Cerebellar cortex (tissue), 1 donor: ENCODE measurements around the gene C1QTNF4.
A peak's percentile ranks its signal among the peaks of the same experiment; 100 is the strongest.
"Not testable (repeated sequence)": the region's sequence is repeated elsewhere in the genome, so short reads cannot be mapped to it uniquely, and the experiment has no call there.

Experiments
- DNase-seq: peaks from one replicate; pipeline ENCODE4 v3.0.0-alpha.2; 2015; ENCODE audit warnings: low spot score

The C1QTNF4 gene

DNA sequence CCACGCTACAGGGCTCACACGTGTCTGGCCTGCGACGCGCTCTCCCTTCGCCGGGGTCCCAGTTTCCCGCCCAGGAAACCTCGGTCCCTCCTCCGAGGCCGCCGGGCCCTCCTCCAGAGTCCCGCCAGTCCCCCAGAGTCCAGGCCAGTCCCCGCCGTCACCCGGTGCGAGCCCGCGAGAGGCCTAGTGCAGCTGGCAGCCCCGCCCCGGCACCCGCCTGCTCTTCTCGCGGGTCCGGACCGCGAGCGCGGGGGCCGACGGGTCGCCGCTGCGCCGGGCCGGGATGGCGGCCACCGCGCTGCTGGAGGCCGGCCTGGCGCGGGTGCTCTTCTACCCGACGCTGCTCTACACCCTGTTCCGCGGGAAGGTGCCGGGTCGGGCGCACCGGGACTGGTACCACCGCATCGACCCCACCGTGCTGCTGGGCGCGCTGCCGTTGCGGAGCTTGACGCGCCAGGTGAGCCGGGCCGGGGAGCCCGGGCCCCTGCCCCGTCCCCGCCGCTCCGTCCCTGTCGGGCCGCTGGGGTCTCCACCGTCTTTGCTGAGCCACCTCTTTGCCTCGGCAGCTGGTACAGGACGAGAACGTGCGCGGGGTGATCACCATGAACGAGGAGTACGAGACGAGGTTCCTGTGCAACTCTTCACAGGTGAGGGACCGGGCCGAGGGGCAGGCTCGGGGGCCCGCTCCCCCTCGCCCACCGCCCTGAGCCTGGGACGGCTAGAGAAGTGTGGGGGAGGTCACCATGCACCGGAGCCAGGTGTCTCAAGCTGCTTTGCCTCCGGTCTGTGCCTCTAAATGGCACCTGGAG is 28.7 kb downstream of the C1QTNF4 start, which contains the start of gene PTPMT1:
PTPMT1 (plus strand) TSS at position 260 of the 809 bp plus-strand sequence; CDS start at position 284, 24 bp downstream.
- no peak for DNase-seq

DNA sequence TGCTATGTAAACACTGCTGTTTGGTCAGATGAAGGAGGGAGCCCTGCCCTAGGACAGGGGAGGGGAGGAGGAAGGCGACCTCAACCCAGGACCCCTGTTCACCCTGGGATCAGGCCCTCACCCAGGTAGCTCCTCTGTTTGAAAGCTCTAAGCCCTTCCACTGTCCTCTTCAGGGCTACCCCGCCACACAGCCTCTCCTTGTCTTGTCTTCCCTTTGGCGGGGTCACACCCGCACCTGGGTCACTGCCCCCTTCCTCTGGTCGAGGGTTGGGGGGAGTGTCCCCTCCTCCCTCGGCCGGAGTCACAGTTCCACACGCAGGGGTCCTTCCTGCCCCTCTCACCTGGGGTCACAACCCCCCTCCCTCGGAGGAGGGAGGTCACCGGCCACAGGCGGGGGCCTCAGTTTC is 29.3 kb downstream of the C1QTNF4 start:
- no peak for DNase-seq

DNA sequence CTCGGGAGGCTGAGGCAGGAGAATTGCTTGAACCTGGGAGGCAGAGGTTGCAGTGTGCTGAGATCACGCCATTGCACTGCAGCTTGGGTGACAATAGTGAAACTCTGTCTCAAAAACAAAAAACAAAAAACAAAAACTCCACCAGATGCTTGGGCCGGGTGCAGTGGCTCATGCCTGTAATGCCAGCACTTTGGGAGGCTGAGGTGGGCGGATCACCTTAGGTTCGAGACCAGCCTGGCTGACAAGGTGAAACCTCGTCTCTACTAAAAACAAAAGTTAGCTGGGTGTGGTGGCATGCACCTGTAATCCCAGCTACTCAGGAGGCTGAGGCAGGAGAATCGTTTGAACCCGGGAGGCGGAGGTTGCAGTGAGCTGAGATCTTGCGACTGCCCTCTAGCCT is 29.8 kb downstream of the C1QTNF4 start:
- not testable (repeated sequence) for DNase-seq

DNA sequence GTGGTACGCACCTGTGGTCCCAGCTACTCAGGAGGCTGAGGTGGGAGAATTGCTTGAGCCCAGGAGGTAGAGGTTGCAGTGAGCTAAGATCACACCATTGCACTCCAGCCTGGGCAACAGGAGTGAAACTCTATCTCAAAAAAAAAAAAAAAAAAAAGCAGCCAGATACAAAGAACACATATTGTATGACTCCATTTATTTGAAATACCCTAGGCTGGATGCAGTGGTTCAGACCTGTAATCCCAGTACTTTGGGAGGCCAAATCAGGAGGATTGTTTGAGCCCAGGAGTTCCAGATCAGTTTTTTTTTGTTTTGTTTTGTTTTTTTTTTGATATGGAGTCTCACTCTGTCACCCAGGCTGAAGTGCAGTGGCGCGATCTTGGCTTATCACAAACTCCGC is 31.8 kb downstream of the C1QTNF4 start:
- DNase-seq, result not testable (repeated sequence)

DNA sequence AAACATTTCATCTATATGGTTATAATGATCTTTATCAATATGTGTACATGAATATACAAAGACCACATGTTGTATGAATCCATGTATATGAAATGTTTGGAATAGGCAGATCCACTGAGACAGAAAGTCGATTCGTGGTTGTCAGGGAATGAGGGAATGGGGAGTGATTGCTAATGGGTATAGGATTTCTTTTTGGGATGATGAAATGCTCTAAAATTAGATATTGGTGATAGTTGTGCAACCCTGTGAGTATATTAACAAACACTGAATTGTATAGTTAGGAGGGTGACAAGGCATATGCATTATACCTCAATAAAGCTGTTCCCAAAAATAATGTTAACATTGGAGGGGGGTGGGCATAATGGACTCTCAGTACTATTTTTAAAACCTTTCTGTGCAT is 33.8 kb downstream of the C1QTNF4 start:
- no peak for DNase-seq

DNA sequence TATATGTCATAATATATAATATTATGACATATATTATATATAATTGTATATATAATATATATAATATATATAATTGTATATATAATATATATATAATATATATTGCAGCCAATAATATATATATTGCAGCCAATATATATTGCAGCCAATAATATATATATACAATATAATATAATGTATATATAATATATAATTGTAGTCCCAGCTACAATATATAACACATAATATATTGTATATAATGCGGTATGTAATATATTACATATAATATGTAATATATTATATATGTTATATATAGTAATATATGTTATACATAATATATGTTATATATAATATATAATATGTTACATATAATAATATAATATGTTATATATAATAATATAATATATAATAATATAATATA is 35.5 kb downstream of the C1QTNF4 start:
- no peak for DNase-seq

DNA sequence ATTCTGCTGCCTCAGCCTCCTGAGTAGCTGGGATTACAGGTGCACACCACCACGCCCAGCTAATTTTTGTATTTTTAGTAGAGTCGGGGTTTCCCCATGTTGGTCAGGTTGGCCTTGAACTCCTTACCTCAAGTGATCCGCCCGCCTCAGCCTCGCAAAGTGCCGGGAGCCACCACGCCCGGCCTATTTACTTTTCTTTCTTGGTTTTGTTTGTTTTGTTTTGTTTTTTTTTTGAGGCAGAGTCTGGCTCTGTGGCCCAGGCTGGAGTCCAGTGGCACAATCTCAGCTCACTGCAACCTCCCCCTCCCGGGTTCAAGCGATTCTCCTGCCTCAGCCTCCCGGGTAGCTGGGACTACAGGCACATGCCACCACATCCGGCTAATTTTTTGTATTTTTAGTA is 37.2 kb downstream of the C1QTNF4 start:
- DNase-seq, result not testable (repeated sequence)

DNA sequence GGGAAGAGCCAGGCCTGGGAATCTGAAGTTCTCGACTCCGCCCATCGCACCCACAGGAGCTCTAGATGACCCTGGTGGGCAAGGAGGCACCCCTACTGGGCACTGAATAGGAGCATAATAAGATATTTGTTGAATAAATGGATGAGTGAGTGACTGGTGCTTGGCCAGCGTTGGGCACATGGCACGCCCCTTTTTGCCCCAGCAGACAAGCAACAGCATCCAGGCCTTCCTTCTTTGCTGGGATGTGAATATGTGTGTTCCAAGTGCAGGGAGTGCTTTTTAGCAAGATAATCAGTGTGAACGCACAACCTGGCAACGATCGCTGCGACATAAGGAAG is 40.8 kb downstream of the C1QTNF4 start:
- DNase-seq, result peak; percentile 67

DNA sequence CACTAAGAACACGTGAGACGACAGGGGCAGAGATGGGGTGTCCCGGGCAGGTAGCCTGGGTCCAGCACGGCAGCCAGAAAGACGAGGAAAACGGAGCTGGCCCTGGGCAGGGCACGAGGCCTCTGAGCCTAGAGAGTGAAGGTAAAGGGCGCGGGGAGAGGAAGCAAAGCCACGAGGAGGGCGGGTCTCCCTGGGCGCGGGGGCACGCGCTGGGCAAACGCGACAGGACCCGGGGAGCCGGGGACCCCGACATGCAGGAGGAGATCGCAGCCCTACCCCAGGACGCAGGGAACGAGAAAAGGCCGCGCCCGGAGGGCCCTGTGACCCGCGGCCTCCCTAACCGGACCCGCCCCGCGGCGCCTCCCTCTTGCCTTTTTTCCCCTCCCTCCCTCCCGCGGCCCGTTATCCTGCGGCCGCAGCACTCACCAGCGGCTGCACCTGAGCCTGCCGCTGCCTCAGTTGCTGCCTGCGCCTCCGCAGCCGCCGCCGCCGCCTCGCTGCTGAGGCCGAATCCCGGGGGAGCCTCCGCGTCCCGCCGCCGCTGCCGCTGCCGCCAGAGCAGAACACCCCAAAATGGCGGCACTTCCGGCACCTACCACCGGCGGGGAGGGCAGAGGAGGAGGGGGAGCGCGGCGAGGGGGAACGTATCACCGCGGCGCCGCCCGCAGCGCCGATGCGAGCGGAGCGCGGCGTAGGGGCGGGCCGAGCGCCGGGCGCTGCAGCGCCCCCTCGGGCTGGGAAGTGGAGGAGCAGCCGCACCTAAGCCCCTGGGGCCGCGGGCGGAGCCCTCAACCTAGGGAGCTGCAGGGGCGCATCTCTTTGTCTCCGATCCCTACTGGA is 41.4 kb downstream of the C1QTNF4 start, which contains the start of gene CELF1:
CELF1 (minus strand) TSS at position 567 of the 840 bp plus-strand sequence. CDS start 53,609 bp downstream, outside the sequence.
- peak; percentile 88 for DNase-seq

DNA sequence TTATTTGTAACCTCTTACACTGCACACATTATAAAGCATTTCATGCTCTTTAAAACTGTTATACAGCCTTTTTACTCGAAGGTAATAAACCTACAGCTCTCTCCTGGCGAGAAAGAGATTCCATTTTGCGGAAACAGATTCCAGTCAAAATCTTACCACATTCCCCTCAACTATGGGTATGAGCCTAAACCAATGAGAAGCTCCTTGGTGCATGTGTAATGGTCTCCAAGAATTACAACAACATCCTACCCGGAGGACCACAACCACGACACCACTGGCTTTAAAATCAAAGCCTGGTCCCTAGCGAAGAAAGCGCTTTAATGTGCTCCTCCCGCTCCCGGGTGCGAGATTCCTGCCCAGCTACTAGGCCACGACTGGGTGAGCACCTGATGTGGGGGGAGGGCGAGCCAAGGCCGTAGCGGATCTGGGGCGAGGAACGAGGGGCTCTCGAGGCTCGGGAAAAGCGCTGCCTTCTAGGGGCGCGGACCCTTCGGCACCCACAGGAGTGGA is 42.1 kb downstream of the C1QTNF4 start:
- peak; percentile 32 for DNase-seq

DNA sequence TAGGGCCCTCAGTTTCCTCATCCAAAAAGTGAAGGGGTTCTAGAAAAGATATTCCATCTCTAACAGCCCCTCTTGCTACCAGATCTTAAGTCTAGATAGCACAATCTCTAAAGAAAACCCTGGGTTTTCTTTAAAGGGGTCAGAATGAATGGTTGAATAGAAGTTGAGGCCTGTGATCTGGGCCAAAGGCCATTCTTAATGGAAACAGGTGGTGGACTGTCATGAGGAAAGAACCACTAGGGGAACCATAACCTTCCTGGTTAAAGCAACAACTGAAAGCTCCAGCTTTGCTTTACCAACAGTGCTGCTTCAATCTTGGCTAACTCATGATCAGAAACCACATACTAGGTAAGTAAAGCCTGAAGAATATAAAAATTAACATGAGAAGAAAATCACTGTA is 43.1 kb downstream of the C1QTNF4 start:
- DNase-seq, result peak; percentile 55

DNA sequence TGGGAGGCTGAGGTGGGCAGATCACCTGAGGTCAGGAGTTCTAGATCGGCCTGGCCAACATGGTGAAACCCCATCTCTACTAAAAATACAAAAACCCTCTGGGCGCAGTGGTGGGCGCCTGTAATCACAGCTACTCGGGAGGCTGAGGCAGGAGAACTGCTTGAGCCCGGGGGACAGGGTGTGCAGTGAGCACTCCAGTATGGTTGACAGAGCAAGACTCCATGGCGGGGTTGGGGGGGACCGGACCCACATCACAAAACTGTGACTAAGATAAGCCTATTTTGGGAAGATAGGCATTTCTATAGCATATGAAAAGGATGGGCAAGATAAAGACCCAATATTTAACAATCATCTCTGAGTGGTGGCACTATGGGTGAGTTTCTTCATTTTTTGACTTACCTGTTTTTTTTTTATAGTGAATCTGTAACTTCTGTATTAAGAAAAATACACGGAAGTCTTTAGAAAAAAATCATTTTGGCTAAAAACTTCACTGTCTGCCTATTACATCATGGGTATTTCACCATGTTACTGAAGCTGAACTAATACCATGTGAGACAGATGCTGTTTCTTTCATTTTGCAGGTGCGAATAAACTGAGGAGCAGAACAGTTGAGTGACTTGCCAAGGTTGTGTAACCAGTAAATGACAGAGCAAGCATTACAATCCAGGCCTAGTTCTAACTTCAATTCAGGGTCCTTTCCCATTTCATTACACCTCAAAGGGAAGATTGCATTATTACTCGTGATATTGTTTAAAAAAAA is 43.7 kb downstream of the C1QTNF4 start:
- no peak for DNase-seq

DNA sequence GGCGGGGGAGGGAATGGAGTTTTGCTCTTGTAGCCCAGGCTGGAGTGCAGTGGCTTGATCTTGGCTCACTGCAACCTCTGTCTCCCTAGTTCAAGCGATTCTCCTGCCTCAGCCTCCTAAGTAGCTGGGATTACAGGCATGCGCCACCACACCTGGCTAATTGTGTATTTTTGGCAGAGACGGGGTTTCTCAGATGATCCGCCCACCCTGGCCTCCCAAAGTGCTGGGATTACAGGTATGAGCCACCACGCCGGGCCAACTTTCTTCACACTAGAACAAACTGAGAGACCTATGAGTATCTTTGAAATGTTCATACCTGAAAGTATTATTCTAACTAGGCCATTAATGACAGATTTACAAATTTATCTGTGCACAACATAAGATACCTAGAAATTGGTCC is 47.9 kb downstream of the C1QTNF4 start:
- DNase-seq, result not testable (repeated sequence)

DNA sequence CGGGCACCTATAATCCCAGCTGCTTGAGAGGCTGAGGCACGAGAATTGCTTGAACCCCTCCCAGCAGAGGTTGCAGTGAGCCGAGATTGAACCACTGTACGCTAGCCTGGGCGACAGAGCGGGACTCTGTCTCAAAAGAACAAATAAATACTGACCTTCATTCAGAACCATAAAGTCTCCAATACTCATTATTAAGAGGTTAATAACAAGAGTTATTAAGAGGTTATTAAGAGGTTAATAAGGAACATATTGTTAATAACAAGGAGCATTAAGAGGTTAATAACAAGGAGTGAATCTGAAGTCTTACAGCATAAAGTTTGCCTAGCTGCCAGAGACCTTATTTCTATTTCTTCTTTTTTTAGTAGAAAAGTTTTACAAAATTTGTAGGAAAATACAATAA is 48.9 kb downstream of the C1QTNF4 start:
- no peak for DNase-seq

DNA sequence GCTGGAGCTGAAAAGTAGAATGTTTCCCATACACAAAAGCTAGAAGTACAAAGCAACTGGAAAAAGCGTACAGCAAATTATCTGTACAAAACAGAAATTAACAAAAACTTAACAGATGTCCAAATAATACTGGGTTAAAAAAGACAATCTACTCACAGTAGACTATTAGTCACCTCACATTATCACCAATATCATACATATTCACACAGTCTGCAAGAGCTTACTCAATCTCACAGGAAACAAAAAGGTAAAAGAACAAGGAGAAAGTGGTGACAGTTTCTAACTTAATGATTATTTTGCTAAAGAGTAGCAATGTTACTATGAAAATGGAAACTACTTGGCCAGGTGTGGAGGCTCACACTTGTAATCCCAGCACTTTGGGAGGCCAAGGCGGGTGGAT is 53.1 kb downstream of the C1QTNF4 start:
- no peak for DNase-seq

DNA sequence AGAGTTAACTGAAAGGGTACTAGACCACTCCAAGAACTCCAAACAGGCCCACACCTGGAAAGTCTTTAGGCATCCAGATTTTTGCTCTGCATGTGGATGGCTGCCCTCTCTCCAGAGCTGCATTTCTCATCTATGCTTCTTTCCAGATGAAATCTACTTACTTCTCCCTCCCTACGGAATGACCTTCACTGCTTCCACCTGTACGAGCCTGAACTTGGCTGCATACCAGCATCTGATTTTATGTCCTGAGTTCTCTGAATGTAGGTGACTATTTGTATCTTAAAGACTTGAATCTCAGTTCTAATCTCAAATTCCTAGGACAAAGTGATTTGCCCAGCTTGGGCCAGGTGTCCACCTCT is 54.6 kb downstream of the C1QTNF4 start:
- no peak for DNase-seq
